ENCODE measurements around the gene RHOB.

DNA sequence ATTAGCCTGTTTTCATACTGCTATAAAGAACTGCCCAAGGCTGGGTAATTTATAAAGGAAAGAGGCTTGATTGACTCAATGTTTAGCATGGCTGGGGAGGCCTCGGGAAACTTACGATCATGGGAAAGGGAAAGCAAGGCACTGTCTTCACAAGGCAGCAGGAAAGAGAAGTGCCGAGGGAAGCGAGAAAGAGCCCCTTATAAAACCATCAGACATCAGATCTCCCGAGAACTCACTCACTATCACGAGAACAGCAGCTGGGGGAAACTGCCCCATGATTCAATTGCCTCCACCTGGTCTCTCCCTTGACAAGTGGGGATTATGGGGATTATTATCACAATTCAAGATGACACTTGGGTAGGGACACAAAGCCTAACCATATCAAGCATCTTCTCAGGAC lies 23.3 kb downstream of the RHOB start:
- TF ChIP-seq, protein P1, sequence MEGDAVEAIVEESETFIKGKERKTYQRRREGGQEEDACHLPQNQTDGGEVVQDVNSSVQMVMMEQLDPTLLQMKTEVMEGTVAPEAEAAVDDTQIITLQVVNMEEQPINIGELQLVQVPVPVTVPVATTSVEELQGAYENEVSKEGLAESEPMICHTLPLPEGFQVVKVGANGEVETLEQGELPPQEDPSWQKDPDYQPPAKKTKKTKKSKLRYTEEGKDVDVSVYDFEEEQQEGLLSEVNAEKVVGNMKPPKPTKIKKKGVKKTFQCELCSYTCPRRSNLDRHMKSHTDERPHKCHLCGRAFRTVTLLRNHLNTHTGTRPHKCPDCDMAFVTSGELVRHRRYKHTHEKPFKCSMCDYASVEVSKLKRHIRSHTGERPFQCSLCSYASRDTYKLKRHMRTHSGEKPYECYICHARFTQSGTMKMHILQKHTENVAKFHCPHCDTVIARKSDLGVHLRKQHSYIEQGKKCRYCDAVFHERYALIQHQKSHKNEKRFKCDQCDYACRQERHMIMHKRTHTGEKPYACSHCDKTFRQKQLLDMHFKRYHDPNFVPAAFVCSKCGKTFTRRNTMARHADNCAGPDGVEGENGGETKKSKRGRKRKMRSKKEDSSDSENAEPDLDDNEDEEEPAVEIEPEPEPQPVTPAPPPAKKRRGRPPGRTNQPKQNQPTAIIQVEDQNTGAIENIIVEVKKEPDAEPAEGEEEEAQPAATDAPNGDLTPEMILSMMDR (IDR thresholded peaks at IDR 0.05; ENCODE audit: low read depth, low read length, missing input control): no peak
- TF ChIP-seq GABPA (IDR thresholded peaks at IDR 0.05 in 1 of 2, conservative IDR thresholded peaks at IDR 0.05 in 1 of 2) (no peak), FOXA1 (IDR thresholded peaks at IDR 0.05) (no peak), JUND (IDR thresholded peaks at IDR 0.05) (no peak), TAF1 (conservative IDR thresholded peaks at IDR 0.05) (no peak), RAD21 (IDR thresholded peaks at IDR 0.05) (no peak), HNF4A (conservative IDR thresholded peaks at IDR 0.05) (no peak)
- TF ChIP-seq, protein P2, sequence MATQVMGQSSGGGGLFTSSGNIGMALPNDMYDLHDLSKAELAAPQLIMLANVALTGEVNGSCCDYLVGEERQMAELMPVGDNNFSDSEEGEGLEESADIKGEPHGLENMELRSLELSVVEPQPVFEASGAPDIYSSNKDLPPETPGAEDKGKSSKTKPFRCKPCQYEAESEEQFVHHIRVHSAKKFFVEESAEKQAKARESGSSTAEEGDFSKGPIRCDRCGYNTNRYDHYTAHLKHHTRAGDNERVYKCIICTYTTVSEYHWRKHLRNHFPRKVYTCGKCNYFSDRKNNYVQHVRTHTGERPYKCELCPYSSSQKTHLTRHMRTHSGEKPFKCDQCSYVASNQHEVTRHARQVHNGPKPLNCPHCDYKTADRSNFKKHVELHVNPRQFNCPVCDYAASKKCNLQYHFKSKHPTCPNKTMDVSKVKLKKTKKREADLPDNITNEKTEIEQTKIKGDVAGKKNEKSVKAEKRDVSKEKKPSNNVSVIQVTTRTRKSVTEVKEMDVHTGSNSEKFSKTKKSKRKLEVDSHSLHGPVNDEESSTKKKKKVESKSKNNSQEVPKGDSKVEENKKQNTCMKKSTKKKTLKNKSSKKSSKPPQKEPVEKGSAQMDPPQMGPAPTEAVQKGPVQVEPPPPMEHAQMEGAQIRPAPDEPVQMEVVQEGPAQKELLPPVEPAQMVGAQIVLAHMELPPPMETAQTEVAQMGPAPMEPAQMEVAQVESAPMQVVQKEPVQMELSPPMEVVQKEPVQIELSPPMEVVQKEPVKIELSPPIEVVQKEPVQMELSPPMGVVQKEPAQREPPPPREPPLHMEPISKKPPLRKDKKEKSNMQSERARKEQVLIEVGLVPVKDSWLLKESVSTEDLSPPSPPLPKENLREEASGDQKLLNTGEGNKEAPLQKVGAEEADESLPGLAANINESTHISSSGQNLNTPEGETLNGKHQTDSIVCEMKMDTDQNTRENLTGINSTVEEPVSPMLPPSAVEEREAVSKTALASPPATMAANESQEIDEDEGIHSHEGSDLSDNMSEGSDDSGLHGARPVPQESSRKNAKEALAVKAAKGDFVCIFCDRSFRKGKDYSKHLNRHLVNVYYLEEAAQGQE (IDR thresholded peaks at IDR 0.05): no peak
- TF ChIP-seq, protein P3, sequence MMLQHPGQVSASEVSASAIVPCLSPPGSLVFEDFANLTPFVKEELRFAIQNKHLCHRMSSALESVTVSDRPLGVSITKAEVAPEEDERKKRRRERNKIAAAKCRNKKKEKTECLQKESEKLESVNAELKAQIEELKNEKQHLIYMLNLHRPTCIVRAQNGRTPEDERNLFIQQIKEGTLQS (IDR thresholded peaks at IDR 0.05): no peak
- TF ChIP-seq, protein P4, sequence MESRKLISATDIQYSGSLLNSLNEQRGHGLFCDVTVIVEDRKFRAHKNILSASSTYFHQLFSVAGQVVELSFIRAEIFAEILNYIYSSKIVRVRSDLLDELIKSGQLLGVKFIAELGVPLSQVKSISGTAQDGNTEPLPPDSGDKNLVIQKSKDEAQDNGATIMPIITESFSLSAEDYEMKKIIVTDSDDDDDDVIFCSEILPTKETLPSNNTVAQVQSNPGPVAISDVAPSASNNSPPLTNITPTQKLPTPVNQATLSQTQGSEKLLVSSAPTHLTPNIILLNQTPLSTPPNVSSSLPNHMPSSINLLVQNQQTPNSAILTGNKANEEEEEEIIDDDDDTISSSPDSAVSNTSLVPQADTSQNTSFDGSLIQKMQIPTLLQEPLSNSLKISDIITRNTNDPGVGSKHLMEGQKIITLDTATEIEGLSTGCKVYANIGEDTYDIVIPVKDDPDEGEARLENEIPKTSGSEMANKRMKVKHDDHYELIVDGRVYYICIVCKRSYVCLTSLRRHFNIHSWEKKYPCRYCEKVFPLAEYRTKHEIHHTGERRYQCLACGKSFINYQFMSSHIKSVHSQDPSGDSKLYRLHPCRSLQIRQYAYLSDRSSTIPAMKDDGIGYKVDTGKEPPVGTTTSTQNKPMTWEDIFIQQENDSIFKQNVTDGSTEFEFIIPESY (IDR thresholded peaks at IDR 0.05): no peak

Measured in liver (tissue), 3 donors.